B cell (primary cell): ENCODE measurements around the gene ARHGAP28. TPM values are rescaled to one million over a fixed set of nuclear protein-coding genes. Genes with fewer than 3 reads are reported as not detected.

Experiments
- ATAC-seq: fragments of 200-7000 bp; cut with Tn5 transposase; one replicate; pipeline ENCODE4 v1.10.0; 2021; ENCODE audit warnings: low read depth, mild to moderate bottlenecking, moderate number of reproducible peaks, moderate library complexity
- CTCF ChIA-PET: fragments of 350-600 bp; sonication (Branson Sonifier 250); formaldehyde crosslinking; loops from one replicate; lab custom pipeline; 2021; ENCODE audit warnings: antibody characterized with exemption, inconsistent platforms; lab: Charles Lee
- POLR2A ChIA-PET: fragments of 350-600 bp; sonication (Branson Sonifier 250); formaldehyde crosslinking; loops from one replicate; lab custom pipeline; 2021; ENCODE audit warnings: antibody characterized with exemption; lab: Charles Lee
- DNase-seq: peaks from one replicate; pipeline ENCODE4 v3.0.0; 2013
- H2AFZ ChIP-seq: 2 replicates; pipeline ENCODE4 v1.6.1; 2012; ENCODE audit warnings: mild to moderate bottlenecking, low read depth, low read length; ENCODE audit not compliant: insufficient read depth, poor library complexity, severe bottlenecking
- H3K27ac ChIP-seq, 2 donors: 1 replicate in 1 of 2; 2 replicates in 1 of 2; pipeline ENCODE4 v1.5.1; 2012 to 2013; ENCODE audit warnings: low read length in 2 of 2, mild to moderate bottlenecking in 2 of 2, moderate library complexity in 1 of 2
- H3K27me3 ChIP-seq, 4 experiments: fragments of 200-600 bp in 1 of 4; sonication (generic) in 1 of 4; replicated peaks in 1 of 4; 1 replicate in 2 of 4; 2 replicates in 2 of 4; pipeline versions ENCODE4 v1.6.1 to v1.7.0; 2013 to 2016; ENCODE audit warnings: low read length in 3 of 4, mild to moderate bottlenecking in 2 of 4, mixed read lengths in 1 of 4, moderate library complexity in 1 of 4; ENCODE audit not compliant: insufficient read depth in 4 of 4, control insufficient read depth in 3 of 4; ENCODE audit errors: control extremely low read depth in 1 of 4
- H3K36me3 ChIP-seq, 2 experiments: replicated peaks in 1 of 2; 1 replicate in 1 of 2; 2 replicates in 1 of 2; pipeline versions ENCODE4 v1.6.1 to v1.7.1; 2013; ENCODE audit warnings: low read length in 1 of 2; ENCODE audit not compliant: insufficient read depth in 2 of 2, control insufficient read depth in 1 of 2; ENCODE audit errors: control extremely low read depth in 1 of 2, extremely low read depth in 1 of 2
- H3K4me1 ChIP-seq, 2 donors: fragments of 200-600 bp in 1 of 2; sonication (generic) in 1 of 2; 1 replicate in 1 of 2; 2 replicates in 1 of 2; pipeline versions ENCODE4 v1.5.1 to v1.6.1; 2013 to 2017; ENCODE audit warnings: low read length in 2 of 2; ENCODE audit not compliant: control insufficient read depth in 2 of 2, insufficient read depth in 2 of 2
- H3K4me2 ChIP-seq: replicated peaks from 2 replicates; pipeline ENCODE3; 2012; ENCODE audit warnings: mild to moderate bottlenecking, low read depth, low read length; ENCODE audit not compliant: poor library complexity, severe bottlenecking
- H3K4me3 ChIP-seq, 5 experiments: fragments of 200-600 bp in 1 of 5; sonication (generic) in 1 of 5; 1 replicate in 3 of 5; 2 replicates in 2 of 5; pipeline versions ENCODE4 v1.5.1 to v1.7.0; 2011 to 2016; ENCODE audit warnings: low read length in 4 of 5, mild to moderate bottlenecking in 4 of 5, low read depth in 2 of 5, control low read depth in 1 of 5, moderate library complexity in 1 of 5; ENCODE audit not compliant: insufficient read depth in 1 of 5; ENCODE audit errors: control extremely low read depth in 1 of 5, extremely low read depth in 1 of 5
- H3K79me2 ChIP-seq: fragments of 200-600 bp; sonication (generic); one replicate; pipeline ENCODE4 v1.6.0; 2016; ENCODE audit warnings: low read length; ENCODE audit not compliant: control insufficient read depth, insufficient read depth
- H3K9ac ChIP-seq: fragments of 200-600 bp; sonication (generic); 2 replicates; pipeline ENCODE4 v1.6.1; 2017; ENCODE audit warnings: mild to moderate bottlenecking, low read length, moderate library complexity
- H3K9me3 ChIP-seq, 3 donors: one replicate each; pipeline versions ENCODE4 v1.6.1 to v1.7.1; 2013; ENCODE audit warnings: low read length in 2 of 3; ENCODE audit not compliant: control insufficient read depth in 2 of 3, insufficient read depth in 1 of 3; ENCODE audit errors: control extremely low read depth in 1 of 3
- H4K20me1 ChIP-seq: 2 replicates; pipeline ENCODE4 v1.6.0; 2012; ENCODE audit warnings: mild to moderate bottlenecking, low read length; ENCODE audit not compliant: insufficient read depth, control insufficient read depth, poor library complexity, severe bottlenecking
- H3K27ac Mint-ChIP-seq: one replicate; pipeline ENCODE4 v1.8.0; 2021; ENCODE audit warnings: mixed read lengths
- H3K27me3 Mint-ChIP-seq: one replicate; pipeline ENCODE4 v1.8.0; 2021; ENCODE audit warnings: mixed read lengths
- H3K4me1 Mint-ChIP-seq: one replicate; pipeline ENCODE4 v1.8.0; 2021; ENCODE audit warnings: mixed read lengths
- H3K4me3 Mint-ChIP-seq: one replicate; pipeline ENCODE4 v1.8.0; 2021; ENCODE audit warnings: mixed read lengths
- H3K9me3 Mint-ChIP-seq: one replicate; pipeline ENCODE4 v1.8.0; 2022; ENCODE audit warnings: mixed read lengths; ENCODE audit not compliant: insufficient read depth
- CTCF ChIP-seq: fragments of 200-600 bp; IDR thresholded peaks from one replicate; pipeline ENCODE4 v1.8.0; 2022; ENCODE audit warnings: antibody characterized with exemption, mild to moderate bottlenecking
- EZH2 ChIP-seq: IDR thresholded peaks from 2 replicates; pipeline ENCODE4 v1.6.1; 2012; ENCODE audit warnings: borderline replicate concordance, low read depth, mild to moderate bottlenecking, moderate library complexity, low read length; ENCODE audit not compliant: insufficient read depth, poor library complexity, severe bottlenecking
- WGBS: methylation state at CpG from one replicate; pipeline ENCODE4 v1.1.5; 2013; ENCODE audit warnings: missing lambda C conversion rate; ENCODE audit not compliant: insufficient coverage; 5-methylcytosine and 5-hydroxymethylcytosine counted together
- intact Hi-C: fragments of 100-400 bp; cut with micrococcal nuclease; formaldehyde crosslinking; loops from one replicate; pipeline ENCODE4 v1.10.0; 2022
- polyA plus RNA-seq: library from polyadenylated mRNA; depleted of rRNA; stranded (reverse); fragments of >200 nt; gene quantifications from 2 replicates; pipeline ENCODE4 v1.2.3, GENCODE V29; 2012
- total RNA-seq, 2 donors: library from RNA; stranded (reverse); fragments of 120-200 nt in 1 of 2; gene quantifications; 1 replicate in 1 of 2; 2 replicates in 1 of 2; pipeline versions ENCODE4 v1.2.3 to v1.2.4, GENCODE V29; 2013 to 2022

ARHGAP28 gene
- total and polyA plus RNA-seq, 2 donors (not counting 1 experiment from before 2014, with no cell fraction given), result not detected

GRCh38 chr18:6835345-6835744, 105.8 kb downstream of the ARHGAP28 start:
- Histone ChIP-seq H4K20me1 (no peaks in the 10 kb centered on the region), H2AFZ (no peak overlapping the region), H3K4me1 (no peaks in the 10 kb centered on the region), H3K4me3 (no peak overlapping the region), H3K9me3 (no peaks in the 10 kb centered on the region), H3K27me3 (no peaks in the 10 kb centered on the region), H3K9ac (no peak overlapping the region), H3K4me2 (no peak overlapping the region), H3K27ac (no peak overlapping the region), H3K36me3 (no peaks in the 10 kb centered on the region), H3K79me2 (no peaks in the 10 kb centered on the region)
- H3K4me3 Mint-ChIP-seq, result no peak overlapping the region
- H3K27ac Mint-ChIP-seq, result no peak overlapping the region
- intact Hi-C loops, result no loop called here
- H3K9me3 Mint-ChIP-seq, result peaks cover 2% of the 10 kb centered on the region
- DNase-seq (no peak), ATAC-seq (no peak)
- TF ChIP-seq EZH2 (no peak), CTCF (no peak)
- CTCF ChIA-PET, result no interaction called here
- H3K27me3 Mint-ChIP-seq, result no peaks in the 10 kb centered on the region
- POLR2A ChIA-PET, result no interaction called here
- no peaks in the 10 kb centered on the region for H3K4me1 Mint-ChIP-seq
- WGBS, result no CpG with 5 or more reads among the region's 1 CpG

- Mint-ChIP-seq H3K9me3 (peaks cover 2% of the 10 kb centered on the region), H3K27me3 (no peaks in the 10 kb centered on the region), H3K4me1 (no peaks in the 10 kb centered on the region), H3K4me3 (no peak overlapping the region), H3K27ac (no peak overlapping the region)
- no peak for DNase-seq
- Histone ChIP-seq H3K9me3 (no peaks in the 10 kb centered on the region), H3K27ac (no peak overlapping the region), H2AFZ (no peak overlapping the region), H3K4me3 (no peak overlapping the region), H3K4me1 (no peaks in the 10 kb centered on the region), H3K79me2 (no peaks in the 10 kb centered on the region), H3K36me3 (no peaks in the 10 kb centered on the region), H3K4me2 (no peak overlapping the region), H4K20me1 (no peaks in the 10 kb centered on the region), H3K27me3 (no peaks in the 10 kb centered on the region), H3K9ac (no peak overlapping the region)
- ChIA-PET POLR2A (no interaction called here), CTCF (no interaction called here)
- intact Hi-C loops, result no loop called here
- WGBS, result 80% methylated on average over 1 of the region's 1 CpG
- no peak for ATAC-seq
- no peak for TF ChIP-seq CTCF
- no peak for TF ChIP-seq EZH2
Observed at GRCh38 chr18:6836331-6836730, 106.8 kb downstream of the ARHGAP28 start.
